ENCODE measurements around the gene DNAJB12.

Gene DNAJB12

DNA sequence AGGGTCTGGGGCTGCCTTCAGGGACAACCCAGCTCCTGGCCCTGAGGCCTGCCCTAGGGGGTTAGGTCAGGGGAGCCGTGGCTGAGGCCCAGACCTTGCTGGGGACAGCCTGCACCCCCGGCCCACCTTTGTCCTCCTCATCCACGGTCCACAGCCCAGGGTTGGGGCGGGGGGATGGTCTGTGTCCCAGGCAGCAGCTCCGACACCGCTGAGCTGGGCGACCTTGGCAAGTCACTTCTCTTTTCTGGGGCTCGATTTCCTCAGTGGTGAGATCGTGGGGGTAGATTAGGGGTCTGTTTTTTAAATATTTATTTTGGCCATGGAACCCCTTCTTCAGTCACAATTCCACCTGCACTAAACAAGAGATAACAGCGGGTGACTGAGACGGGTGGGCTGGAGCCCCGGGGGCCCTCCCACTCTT is 30.9 kb downstream of the DNAJB12 start:
- DNase-seq (ENCODE audit: low read depth, low spot score), result no peak
- Histone ChIP-seq H3K36me3 (ENCODE audit: insufficient read depth, low read length) (no peaks in the 10 kb centered on the region), H3K9ac (ENCODE audit: insufficient read length) (no peak overlapping the region), H3K27ac (no peak overlapping the region), H3K9me3 (ENCODE audit: low read depth, low read length) (no peaks in the 10 kb centered on the region), H3K4me3 (no peak overlapping the region)
- TF ChIP-seq EZH2 (IDR thresholded peaks at IDR 0.05), result no peak
- no peak for TF ChIP-seq POLR2AphosphoS5 (IDR thresholded peaks at IDR 0.05; ENCODE audit: borderline replicate concordance, low read depth, low read length)
- no peak for TF ChIP-seq FOXP2 (optimal IDR thresholded peaks at IDR 0.05; ENCODE audit: control extremely low read depth, extremely low read length, insufficient read depth)

- H3K27ac ChIP-seq, result no peak overlapping the region
- DNase-seq (ENCODE audit: low read depth, low spot score), result no peak
- no peaks in the 10 kb centered on the region for H3K9me3 ChIP-seq (ENCODE audit: low read depth, low read length)
- no peak overlapping the region for H3K4me3 ChIP-seq
- H3K36me3 ChIP-seq (ENCODE audit: insufficient read depth, low read length), result no peaks in the 10 kb centered on the region
- H3K9ac ChIP-seq (ENCODE audit: insufficient read length), result no peak overlapping the region
- TF ChIP-seq POLR2AphosphoS5 (IDR thresholded peaks at IDR 0.05; ENCODE audit: borderline replicate concordance, low read depth, low read length) (no peak), EZH2 (IDR thresholded peaks at IDR 0.05) (no peak), FOXP2 (optimal IDR thresholded peaks at IDR 0.05; ENCODE audit: control extremely low read depth, extremely low read length, insufficient read depth) (no peak)
Observed at GRCh38 chr10:72323108-72323749, 31.5 kb downstream of the DNAJB12 start.

DNA sequence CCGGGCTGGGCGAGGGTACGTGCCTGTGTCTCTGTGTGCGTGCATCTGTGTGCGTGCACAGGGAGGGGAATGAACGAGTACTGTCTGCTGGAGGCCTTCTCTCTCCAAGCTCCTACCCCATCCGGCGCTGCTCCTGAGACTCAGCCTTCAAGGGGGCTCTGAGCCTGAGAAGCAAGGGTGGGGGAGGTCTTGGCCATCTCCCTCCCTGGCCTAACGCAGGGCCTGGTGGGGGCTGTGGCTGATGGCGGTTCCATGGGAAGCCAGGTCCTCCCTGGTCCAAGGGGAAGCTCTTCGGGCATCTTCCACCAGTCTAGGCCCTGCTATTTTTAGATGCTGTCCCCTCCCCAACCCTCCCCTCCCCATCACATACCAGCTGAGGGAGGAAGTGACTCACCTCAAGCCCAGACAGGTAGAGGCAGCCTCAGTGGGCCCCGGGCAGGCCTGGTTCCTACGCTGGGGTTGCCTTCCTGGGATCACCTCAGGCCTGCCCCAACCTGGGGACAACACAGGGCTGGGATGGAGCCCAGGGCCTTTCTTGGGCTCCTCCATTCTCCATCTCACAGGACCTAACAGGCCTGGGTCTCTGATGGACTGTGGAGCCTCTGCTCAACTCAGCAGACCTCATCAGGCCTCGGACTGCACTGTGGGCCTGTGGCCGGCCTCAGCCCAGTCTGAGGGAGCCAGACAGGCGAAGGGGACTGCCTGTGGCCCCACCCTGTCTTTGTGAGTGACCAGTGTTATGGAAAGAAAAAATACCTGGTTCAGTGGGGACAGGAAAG is 32.2 kb downstream of the DNAJB12 start:
- H3K9me3 ChIP-seq (ENCODE audit: low read depth, low read length), result no peaks in the 10 kb centered on the region
- H3K27ac ChIP-seq, result peak overlapping the region; percentile 98; the same call in 1 of the 2 replicates
- no peak overlapping the region for H3K9ac ChIP-seq (ENCODE audit: insufficient read length)
- H3K36me3 ChIP-seq (ENCODE audit: insufficient read depth, low read length), result no peaks in the 10 kb centered on the region
- H3K4me3 ChIP-seq, result no peak overlapping the region
- DNase-seq (ENCODE audit: low read depth, low spot score), result no peak
- TF ChIP-seq EZH2 (IDR thresholded peaks at IDR 0.05) (no peak), POLR2AphosphoS5 (IDR thresholded peaks at IDR 0.05; ENCODE audit: borderline replicate concordance, low read depth, low read length) (no peak), FOXP2 (optimal IDR thresholded peaks at IDR 0.05; ENCODE audit: control extremely low read depth, extremely low read length, insufficient read depth) (no peak)

DNA sequence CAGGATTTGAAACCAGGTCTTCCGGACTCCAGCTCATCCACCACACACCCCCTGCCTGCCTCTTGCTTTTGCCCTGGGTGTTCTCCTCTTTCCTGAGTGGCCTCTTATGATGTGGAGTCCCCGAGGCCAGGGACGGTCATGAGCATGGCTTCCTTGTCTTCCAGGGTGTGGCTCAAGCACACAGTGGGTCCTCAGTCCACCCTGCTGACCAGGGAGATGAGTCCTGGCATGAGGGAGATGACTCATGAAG is 32.8 kb downstream of the DNAJB12 start:
- H3K9ac ChIP-seq (ENCODE audit: insufficient read length), result no peak overlapping the region

DNA sequence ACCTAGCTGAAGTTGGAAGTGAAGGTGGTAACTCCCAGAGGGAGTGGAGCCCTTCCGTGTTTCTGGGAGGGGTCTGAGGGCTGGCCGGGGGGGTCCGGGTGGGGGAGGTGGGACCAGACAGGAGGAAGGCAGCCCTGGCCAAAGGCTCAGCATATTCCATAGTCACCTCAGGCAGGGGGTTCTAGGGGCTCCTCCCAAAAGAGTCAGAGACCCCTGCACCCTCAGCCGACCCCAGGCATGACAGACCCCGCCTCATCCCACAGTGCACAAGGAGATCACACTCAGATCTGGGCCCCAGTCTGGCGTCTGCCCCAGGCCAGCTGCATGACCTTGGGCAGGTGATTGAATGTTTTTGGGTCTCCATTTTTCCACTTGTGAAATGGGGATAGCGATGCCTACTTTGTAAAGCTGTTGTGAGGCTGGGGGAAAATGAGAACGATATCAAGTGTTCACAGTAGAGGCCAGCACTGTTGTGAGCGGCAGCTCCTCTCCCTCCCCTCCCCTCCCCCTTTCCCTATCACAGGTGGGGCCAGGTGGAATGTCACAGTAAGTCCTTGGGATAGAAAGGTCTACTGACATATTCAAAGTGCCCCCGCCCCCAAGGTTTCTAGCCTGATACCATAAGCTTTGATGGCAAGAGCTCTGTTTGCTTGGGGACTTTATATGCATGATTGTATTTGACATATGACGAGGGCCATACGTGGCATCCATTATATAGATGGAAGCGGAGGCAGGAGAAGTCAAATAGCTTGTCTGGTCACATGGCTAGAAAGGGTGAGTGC is 33.3 kb downstream of the DNAJB12 start:
- DNase-seq (ENCODE audit: low read depth, low spot score), result no peak
- H3K36me3 ChIP-seq (ENCODE audit: insufficient read depth, low read length), result no peaks in the 10 kb centered on the region
- no peak overlapping the region for H3K4me3 ChIP-seq
- H3K9me3 ChIP-seq (ENCODE audit: low read depth, low read length), result no peaks in the 10 kb centered on the region
- no peak for TF ChIP-seq POLR2AphosphoS5 (IDR thresholded peaks at IDR 0.05; ENCODE audit: borderline replicate concordance, low read depth, low read length)
- no peak for TF ChIP-seq FOXP2 (optimal IDR thresholded peaks at IDR 0.05; ENCODE audit: control extremely low read depth, extremely low read length, insufficient read depth)
- no peak for TF ChIP-seq EZH2 (IDR thresholded peaks at IDR 0.05)
- H3K9ac ChIP-seq (ENCODE audit: insufficient read length), result peak overlapping the region; percentile 76
- H3K27ac ChIP-seq, result peak overlapping the region; percentile 98

More for the DNA sequence above, 32.8 kb downstream of the DNAJB12 start:
- no peak overlapping the region for H3K4me3 ChIP-seq
- H3K36me3 ChIP-seq (ENCODE audit: insufficient read depth, low read length), result no peaks in the 10 kb centered on the region
- H3K9me3 ChIP-seq (ENCODE audit: low read depth, low read length), result no peaks in the 10 kb centered on the region
- DNase-seq (ENCODE audit: low read depth, low spot score), result no peak
- H3K27ac ChIP-seq, result peak overlapping the region; percentile 98; the same call in 1 of the 2 replicates
- no peak for TF ChIP-seq EZH2 (IDR thresholded peaks at IDR 0.05)
- TF ChIP-seq POLR2AphosphoS5 (IDR thresholded peaks at IDR 0.05; ENCODE audit: borderline replicate concordance, low read depth, low read length), result no peak
- no peak for TF ChIP-seq FOXP2 (optimal IDR thresholded peaks at IDR 0.05; ENCODE audit: control extremely low read depth, extremely low read length, insufficient read depth)

DNA sequence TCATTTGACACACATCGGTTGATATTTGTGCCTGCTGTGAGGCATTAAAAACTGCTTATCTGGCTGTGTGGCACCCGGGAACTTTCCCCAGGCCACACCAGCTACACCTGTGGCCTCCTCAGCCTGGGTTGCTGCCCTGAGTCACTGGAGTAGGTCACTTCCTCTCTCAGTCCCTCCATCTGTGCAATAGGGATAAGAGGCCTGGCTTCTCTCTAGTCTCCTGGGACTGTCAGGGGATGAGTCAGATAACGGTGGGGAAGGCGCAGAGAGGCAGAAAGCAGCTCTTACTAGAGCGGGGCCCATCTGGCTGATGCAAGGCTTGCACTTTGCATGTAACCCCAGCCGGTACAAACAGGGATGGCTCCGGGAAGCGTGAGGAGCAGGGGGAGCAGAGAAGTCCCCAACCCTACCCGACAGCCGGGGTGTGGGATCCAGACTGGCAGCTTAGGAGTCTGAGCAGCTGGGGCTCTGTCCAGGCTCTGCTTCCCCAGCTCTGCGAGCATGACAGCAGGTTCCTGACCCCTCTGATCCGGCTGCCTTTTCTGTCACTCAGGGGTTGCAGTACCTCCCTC is 34.0 kb downstream of the DNAJB12 start:
- Histone ChIP-seq H3K27ac (peak overlapping the region; percentile 98), H3K36me3 (ENCODE audit: insufficient read depth, low read length) (no peaks in the 10 kb centered on the region), H3K9me3 (ENCODE audit: low read depth, low read length) (no peaks in the 10 kb centered on the region), H3K4me3 (0 out of 2 replicates have a peak overlapping the region, but pooled peaks have one; percentile 38), H3K9ac (ENCODE audit: insufficient read length) (peak overlapping the region; percentile 76)
- TF ChIP-seq POLR2AphosphoS5 (IDR thresholded peaks at IDR 0.05; ENCODE audit: borderline replicate concordance, low read depth, low read length), result no peak
- TF ChIP-seq EZH2 (IDR thresholded peaks at IDR 0.05), result no peak
- TF ChIP-seq FOXP2 (optimal IDR thresholded peaks at IDR 0.05; ENCODE audit: control extremely low read depth, extremely low read length, insufficient read depth), result no peak
- DNase-seq (ENCODE audit: low read depth, low spot score), result peak; percentile 76

- TF ChIP-seq FOXP2 (optimal IDR thresholded peaks at IDR 0.05; ENCODE audit: control extremely low read depth, extremely low read length, insufficient read depth) (peak; percentile 32), EZH2 (IDR thresholded peaks at IDR 0.05) (no peak)
- Histone ChIP-seq H3K36me3 (ENCODE audit: insufficient read depth, low read length) (no peaks in the 10 kb centered on the region), H3K9ac (ENCODE audit: insufficient read length) (peak overlapping the region; percentile 81), H3K4me3 (peak overlapping the region; percentile 70), H3K27ac (peak overlapping the region; percentile 98), H3K9me3 (ENCODE audit: low read depth, low read length) (no peaks in the 10 kb centered on the region)
- no peak for DNase-seq (ENCODE audit: low read depth, low spot score)
Observed at GRCh38 chr10:72319416-72320254, 35.1 kb downstream of the DNAJB12 start.
